ENCODE results near the gene MDC1. TPM values are rescaled to one million over a fixed set of nuclear protein-coding genes. Genes with fewer than 3 reads are reported as not detected.

The MDC1 gene
- total and polyA plus RNA-seq, 2 of the 13 experiments (the other 11 are each of a cell fraction or from before 2014, with no cell fraction given): 8.4 to 14.0 TPM

DNA sequence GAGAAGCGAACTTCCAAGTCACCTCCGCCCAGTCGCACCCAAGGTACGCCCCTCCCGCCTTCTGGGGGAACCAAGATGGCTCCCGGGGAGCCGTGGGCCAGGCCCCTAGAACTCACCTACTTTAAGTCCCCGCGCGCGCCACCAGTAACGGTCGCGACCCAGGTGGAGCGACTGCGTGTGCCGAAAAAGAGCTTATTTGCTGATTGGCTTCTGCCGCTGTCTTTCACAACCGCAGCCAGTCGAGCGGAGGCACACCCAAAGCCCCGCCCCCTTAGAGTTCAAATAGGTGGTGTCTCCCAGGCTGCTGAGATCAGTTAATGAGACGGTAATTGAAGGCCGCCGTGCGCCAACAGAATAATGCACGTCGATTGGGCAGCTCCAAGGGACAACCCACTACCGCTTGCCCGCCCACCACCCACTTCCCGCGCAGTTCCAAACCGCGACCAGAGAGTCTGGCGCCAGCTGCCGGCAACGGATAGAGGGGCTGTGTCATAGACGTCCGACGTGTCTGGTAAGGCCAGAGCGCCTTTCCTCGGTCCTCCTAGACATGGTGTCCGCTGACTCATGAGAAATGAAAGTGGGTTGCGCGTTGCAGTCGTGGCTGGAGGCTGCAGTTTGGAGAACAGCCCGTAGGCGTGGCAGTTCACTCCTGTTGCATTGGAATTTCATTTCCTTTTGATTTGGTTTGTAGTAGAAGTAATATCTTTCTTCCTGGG is at the start of gene MDC1 (continued):
- TF ChIP-seq ZNF577 (CRISPR knock-in tag; IDR thresholded peaks at IDR 0.05; ENCODE audit: borderline replicate concordance, low read depth): 0 out of 2 replicates have a peak, but pooled peaks have one; percentile 8
- TF ChIP-seq, protein P1, sequence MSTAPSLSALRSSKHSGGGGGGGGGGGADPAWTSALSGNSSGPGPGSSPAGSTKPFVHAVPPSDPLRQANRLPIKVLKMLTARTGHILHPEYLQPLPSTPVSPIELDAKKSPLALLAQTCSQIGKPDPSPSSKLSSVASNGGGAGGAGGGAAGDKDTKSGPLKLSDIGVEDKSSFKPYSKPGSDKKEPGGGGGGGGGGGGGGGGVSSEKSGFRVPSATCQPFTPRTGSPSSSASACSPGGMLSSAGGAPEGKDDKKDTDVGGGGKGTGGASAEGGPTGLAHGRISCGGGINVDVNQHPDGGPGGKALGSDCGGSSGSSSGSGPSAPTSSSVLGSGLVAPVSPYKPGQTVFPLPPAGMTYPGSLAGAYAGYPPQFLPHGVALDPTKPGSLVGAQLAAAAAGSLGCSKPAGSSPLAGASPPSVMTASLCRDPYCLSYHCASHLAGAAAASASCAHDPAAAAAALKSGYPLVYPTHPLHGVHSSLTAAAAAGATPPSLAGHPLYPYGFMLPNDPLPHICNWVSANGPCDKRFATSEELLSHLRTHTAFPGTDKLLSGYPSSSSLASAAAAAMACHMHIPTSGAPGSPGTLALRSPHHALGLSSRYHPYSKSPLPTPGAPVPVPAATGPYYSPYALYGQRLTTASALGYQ (CRISPR knock-in tag; IDR thresholded peaks at IDR 0.05): 0 out of 2 replicates have a peak, but pooled peaks have one; percentile 78
- peak; percentile 94; the same call in 1 of the 2 replicates for TF ChIP-seq ATF7-NPFF (CRISPR knock-in tag; IDR thresholded peaks at IDR 0.05; ENCODE audit: low read depth)

DNA sequence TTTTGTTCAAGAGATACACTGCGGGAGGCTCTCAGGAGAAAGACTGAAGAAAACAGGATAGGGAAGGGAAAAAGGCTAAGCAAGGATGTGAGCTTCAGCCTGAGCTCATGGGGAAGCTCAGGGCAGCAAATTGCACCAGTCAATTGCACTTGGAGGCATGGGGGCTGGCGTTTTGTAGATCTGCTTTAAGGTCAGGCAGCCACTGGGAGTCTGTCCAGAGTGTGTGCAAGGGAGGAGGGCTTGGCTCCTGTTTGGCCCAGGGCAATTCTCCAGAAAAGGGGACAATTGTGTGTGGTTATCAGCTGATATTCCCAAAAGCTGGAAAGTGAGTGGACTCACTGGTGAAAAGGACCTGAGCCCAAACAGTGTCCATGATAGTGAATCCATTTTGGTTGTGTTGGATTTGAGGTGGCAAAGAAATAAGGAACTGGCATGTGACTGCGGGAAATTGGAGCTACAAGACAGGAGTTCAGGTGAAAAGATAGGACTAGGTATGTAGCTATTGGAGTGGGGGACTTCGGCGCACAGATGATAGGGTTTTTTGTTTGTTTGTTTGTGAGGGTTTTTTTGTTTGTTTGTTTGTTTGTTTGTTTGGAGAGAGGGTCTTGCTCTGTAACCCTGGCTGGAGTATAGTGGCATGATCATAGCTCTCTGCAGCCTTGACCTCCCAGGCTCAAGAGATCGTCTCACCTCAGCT is 49.5 kb upstream of the MDC1 start:
- 89% methylated on average over 6 of the region's 6 CpGs for WGBS (ENCODE audit: low lambda C conversion rate)
- Histone ChIP-seq H3K79me2 (ENCODE audit: insufficient read depth, low read length) (no peaks in the 10 kb centered on the region), H3K9me3 (ENCODE audit: low read length) (no peaks in the 10 kb centered on the region), H3K4me3 (replicated peaks in 1 of 3; ENCODE audit: insufficient read depth in 1 of 3, low read depth in 2 of 3, low read length in 3 of 3) (no peak overlapping the region), H3K4me2 (ENCODE audit: low read depth, low read length) (no peak overlapping the region), H3K27ac (ENCODE audit: extremely low read length, insufficient read depth, low read length) (peak overlapping the region; percentile 98), H3K36me3 (replicated peaks in 1 of 2; ENCODE audit: control insufficient read depth in 1 of 2, insufficient read depth in 2 of 2, low read length in 2 of 2) (no peaks in the 10 kb centered on the region), H3K4me1 (ENCODE audit: insufficient read depth, low read length) (peaks cover 95% of the 10 kb centered on the region), H2AFZ (ENCODE audit: low read length) (no peak overlapping the region), H3K27me3 (ENCODE audit: control insufficient read depth in 1 of 2, insufficient read depth in 2 of 2, low read length in 2 of 2) (no peaks in the 10 kb centered on the region), H4K20me1 (ENCODE audit: insufficient read depth, low read length) (no peaks in the 10 kb centered on the region), H3K9ac (ENCODE audit: insufficient read depth, low read depth, low read length) (peak overlapping the region; percentile 6)
- no peak for ATAC-seq
- no peak for DNase-seq (ENCODE audit: low spot score)
- in situ Hi-C loops (cut with HindIII; ENCODE audit: extremely low pct_ligation_motif_present, low pct_unique_long_range_greater_than_20kb): no loop called here
- CTCF ChIA-PET (ENCODE audit: low intra/inter-chr PET ratio, low total read pairs): no interaction called here
- POLR2A ChIA-PET: interaction anchor here (0.9 to 11.8 kb wide), 7 partner anchors 14 to 61 kb away, joined by 3 to 414 read pairs (median 4); partner anchors contain the start of genes FLOT1, IER3 and MDC1
- no peak for FAIRE-seq
- intact Hi-C loops (cut with micrococcal nuclease; ENCODE audit: unreplicated experiment): no loop called here
- BruUV-seq (replicated peaks): no TSS peak
- TF ChIP-seq TEAD3 (CRISPR knock-in tag; optimal IDR thresholded peaks at IDR 0.05; ENCODE audit: borderline replicate concordance) (no peak), ZNF747 (CRISPR knock-in tag; IDR thresholded peaks at IDR 0.05; ENCODE audit: borderline replicate concordance) (no peak), ZIK1 (CRISPR knock-in tag; IDR thresholded peaks at IDR 0.05; ENCODE audit: borderline replicate concordance, low read depth) (0 out of 2 replicates have a peak, but pooled peaks have one; percentile 36), ZNF629 (CRISPR knock-in tag; conservative IDR thresholded peaks at IDR 0.05) (no peak), RNF2 (conservative IDR thresholded peaks at IDR 0.05; ENCODE audit: low read depth) (no peak), ZFX (CRISPR knock-in tag; IDR thresholded peaks at IDR 0.05; ENCODE audit: low read depth) (0 out of 2 replicates have a peak, but pooled peaks have one; percentile 15), ZNF678 (CRISPR knock-in tag; IDR thresholded peaks at IDR 0.05) (no peak), XRCC5 (optimal IDR thresholded peaks at IDR 0.05; ENCODE audit: low read length) (no peak)
- TF ChIP-seq, protein P2, sequence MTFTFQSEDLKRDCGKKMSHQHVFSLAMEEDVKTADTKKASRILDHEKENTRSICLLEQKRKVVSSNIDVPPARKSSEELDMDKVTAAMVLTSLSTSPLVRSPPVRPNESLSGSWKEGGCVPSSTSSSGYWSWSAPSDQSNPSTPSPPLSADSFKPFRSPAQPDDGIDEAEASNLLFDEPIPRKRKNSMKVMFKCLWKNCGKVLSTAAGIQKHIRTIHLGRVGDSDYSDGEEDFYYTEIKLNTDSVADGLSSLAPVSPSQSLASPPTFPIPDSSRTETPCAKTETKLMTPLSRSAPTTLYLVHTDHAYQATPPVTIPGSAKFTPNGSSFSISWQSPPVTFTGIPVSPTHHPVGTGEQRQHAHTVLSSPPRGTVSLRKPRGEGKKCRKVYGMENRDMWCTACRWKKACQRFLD (CRISPR knock-in tag; IDR thresholded peaks at IDR 0.05; ENCODE audit: borderline replicate concordance): no peak
- TF ChIP-seq, protein P3, sequence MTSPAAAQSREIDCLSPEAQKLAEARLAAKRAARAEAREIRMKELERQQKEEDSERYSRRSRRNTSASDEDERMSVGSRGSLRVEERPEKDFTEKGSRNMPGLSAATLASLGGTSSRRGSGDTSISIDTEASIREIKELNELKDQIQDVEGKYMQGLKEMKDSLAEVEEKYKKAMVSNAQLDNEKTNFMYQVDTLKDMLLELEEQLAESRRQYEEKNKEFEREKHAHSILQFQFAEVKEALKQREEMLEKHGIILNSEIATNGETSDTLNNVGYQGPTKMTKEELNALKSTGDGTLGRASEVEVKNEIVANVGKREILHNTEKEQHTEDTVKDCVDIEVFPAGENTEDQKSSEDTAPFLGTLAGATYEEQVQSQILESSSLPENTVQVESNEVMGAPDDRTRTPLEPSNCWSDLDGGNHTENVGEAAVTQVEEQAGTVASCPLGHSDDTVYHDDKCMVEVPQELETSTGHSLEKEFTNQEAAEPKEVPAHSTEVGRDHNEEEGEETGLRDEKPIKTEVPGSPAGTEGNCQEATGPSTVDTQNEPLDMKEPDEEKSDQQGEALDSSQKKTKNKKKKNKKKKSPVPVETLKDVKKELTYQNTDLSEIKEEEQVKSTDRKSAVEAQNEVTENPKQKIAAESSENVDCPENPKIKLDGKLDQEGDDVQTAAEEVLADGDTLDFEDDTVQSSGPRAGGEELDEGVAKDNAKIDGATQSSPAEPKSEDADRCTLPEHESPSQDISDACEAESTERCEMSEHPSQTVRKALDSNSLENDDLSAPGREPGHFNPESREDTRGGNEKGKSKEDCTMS (CRISPR knock-in tag; conservative IDR thresholded peaks at IDR 0.05): no peak
- TF ChIP-seq, protein P4, sequence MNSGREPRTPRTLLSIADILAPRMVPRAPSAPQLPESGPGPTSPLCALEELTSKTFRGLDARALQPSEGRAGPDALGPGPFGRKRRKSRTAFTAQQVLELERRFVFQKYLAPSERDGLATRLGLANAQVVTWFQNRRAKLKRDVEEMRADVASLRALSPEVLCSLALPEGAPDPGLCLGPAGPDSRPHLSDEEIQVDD (CRISPR knock-in tag; IDR thresholded peaks at IDR 0.05; ENCODE audit: borderline replicate concordance): 0 out of 2 replicates have a peak, but pooled peaks have one; percentile 28

Measured in HepG2 (cell line).